NCI-H446 (cell line): ENCODE measurements around the gene ESYT2.

Experiments used
- DNase-seq, 2 experiments: peaks; one replicate each; lab custom pipeline; 2025; lab: John Stamatoyannopoulos, UW

The ESYT2 gene

GRCh38 chr7:158742065-158742821 lies 87.1 kb downstream of the ESYT2 start:
- no peak for DNase-seq

- no peak for DNase-seq
These were observed 88.0 kb downstream of the ESYT2 start for GRCh38 chr7:158741294-158741666.

GRCh38 chr7:158740657-158741293 lies 88.5 kb downstream of the ESYT2 start:
- no peak for DNase-seq

GRCh38 chr7:158740013-158740656 lies 89.2 kb downstream of the ESYT2 start:
- no peak for DNase-seq

- no peak for DNase-seq
These were observed 90.5 kb downstream of the ESYT2 start for GRCh38 chr7:158738841-158739240.

- DNase-seq, result no peak
These were observed 92.1 kb downstream of the ESYT2 start for GRCh38 chr7:158737064-158737695.

GRCh38 chr7:158735935-158736334 lies 93.4 kb downstream of the ESYT2 start:
- no peak for DNase-seq

GRCh38 chr7:158734861-158735260 lies 94.4 kb downstream of the ESYT2 start:
- DNase-seq, result no peak

GRCh38 chr7:158733775-158734494 lies 95.4 kb downstream of the ESYT2 start:
- DNase-seq, result no peak

GRCh38 chr7:158733220-158733519 lies 96.1 kb downstream of the ESYT2 start:
- DNase-seq, result no peak

- no peak for DNase-seq
These were observed 96.7 kb downstream of the ESYT2 start for GRCh38 chr7:158732494-158733219.

- DNase-seq, result no peak
These were observed 97.5 kb downstream of the ESYT2 start for GRCh38 chr7:158731761-158732160.

GRCh38 chr7:158730383-158731346 lies 98.6 kb downstream of the ESYT2 start:
- DNase-seq, result no peak

- no peak for DNase-seq
These were observed 99.5 kb downstream of the ESYT2 start for GRCh38 chr7:158729646-158730382.

GRCh38 chr7:158728911-158729645 lies 100.2 kb downstream of the ESYT2 start:
- no peak for DNase-seq

GRCh38 chr7:158727690-158728089 lies 101.6 kb downstream of the ESYT2 start:
- DNase-seq, result no peak

GRCh38 chr7:158726277-158726807 lies 103.0 kb downstream of the ESYT2 start:
- DNase-seq, result no peak

- DNase-seq, result no peak
These were observed 103.9 kb downstream of the ESYT2 start for GRCh38 chr7:158725506-158725800.
